ENCODE results near the gene ELMOD1.

GRCh38 chr11:107704451-107704850 lies 113.5 kb downstream of the ELMOD1 start:
- TF ChIP-seq CTCF (conservative IDR thresholded peaks at IDR 0.05; ENCODE audit: low read depth, low read length), result no peak
- no peak for TF ChIP-seq EZH2 (IDR thresholded peaks at IDR 0.05; ENCODE audit: borderline replicate concordance, low read depth, low read length, poor library complexity, severe bottlenecking)
